HG03045 (cell line): ENCODE measurements around the gene CDV3.
A peak's percentile ranks its signal among the peaks of the same experiment; 100 is the strongest.
"Not testable (repeated sequence)": the region's sequence is repeated elsewhere in the genome, so short reads cannot be mapped to it uniquely, and the experiment has no call there.

Source experiments
- ATAC-seq: cut with Tn5 transposase; IDR thresholded peaks from one replicate; pipeline ENCODE4 v1.9.1; 2021; ENCODE audit warnings: mild to moderate bottlenecking, moderate library complexity; ENCODE audit not compliant: unreplicated experiment

The CDV3 gene, protein sequence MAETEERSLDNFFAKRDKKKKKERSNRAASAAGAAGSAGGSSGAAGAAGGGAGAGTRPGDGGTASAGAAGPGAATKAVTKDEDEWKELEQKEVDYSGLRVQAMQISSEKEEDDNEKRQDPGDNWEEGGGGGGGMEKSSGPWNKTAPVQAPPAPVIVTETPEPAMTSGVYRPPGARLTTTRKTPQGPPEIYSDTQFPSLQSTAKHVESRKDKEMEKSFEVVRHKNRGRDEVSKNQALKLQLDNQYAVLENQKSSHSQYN

DNA sequence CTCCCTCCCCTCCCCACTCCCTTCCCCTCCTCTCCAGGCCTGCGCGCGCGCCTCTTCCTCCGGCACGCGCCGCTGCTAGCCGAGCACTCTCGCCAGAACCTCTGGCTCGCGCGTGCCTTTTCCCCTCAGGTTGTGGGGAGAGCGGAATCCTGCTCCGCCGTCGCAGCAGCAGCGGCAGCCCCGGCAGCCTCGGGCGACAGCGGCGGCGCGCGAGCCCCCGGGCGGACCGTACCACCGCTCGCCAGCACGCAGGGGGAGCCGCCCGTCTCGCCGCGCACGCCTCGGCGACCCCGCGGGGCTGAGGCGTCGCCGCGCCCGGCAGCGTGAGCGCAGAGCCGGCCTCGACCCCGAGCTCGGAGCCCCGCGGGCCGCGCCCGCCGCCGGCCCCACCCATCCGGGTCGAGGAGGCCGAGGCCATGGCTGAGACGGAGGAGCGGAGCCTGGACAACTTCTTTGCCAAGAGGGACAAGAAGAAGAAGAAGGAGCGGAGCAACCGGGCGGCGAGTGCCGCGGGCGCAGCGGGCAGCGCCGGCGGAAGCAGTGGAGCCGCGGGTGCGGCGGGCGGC, at the start of gene CDV3:
Gene CDV3 (plus strand): TSS at position 58 of the 566 bp plus-strand sequence. CDS start 359 bp downstream, at position 417.
- peak; percentile 28 for ATAC-seq

DNA sequence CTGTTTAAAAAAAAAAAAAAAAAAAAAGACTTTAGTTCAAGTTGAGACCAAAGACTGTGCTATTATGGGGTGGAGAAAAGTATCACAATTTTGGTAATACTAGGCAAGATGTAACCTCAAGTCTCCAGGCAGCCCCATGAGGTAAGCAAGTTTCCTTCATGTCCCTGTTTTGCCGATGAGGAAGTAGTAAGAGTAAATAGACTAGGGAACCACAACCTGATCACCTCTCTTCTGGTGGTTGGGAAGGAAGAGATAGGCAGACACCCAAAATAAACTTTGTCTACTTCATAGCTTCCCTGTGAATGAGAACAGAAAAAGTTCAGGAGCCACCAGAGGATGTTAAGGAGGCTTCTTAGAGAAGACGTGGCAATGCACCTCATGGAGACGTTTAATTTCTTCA, 49.7 kb upstream of the CDV3 start:
- not testable (repeated sequence) for ATAC-seq

DNA sequence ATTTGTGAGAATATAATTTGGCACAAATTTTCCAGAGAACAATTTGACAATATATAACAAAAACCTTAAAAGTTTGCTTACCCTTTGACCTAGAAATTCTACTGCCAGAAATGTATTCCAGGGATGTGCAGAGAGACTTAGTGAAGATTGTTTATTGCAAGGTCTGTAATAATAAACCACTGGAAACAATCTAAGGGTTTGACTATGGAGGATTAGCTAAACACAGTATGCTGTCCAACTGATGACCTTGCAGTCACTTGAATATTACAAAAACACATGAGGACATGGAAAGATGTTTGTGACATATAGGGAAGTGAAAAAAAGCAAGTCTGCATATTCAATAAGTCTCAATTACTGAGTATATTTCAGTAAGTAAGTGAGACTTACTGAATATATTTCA, 48.1 kb upstream of the CDV3 start:
- no peak for ATAC-seq

DNA sequence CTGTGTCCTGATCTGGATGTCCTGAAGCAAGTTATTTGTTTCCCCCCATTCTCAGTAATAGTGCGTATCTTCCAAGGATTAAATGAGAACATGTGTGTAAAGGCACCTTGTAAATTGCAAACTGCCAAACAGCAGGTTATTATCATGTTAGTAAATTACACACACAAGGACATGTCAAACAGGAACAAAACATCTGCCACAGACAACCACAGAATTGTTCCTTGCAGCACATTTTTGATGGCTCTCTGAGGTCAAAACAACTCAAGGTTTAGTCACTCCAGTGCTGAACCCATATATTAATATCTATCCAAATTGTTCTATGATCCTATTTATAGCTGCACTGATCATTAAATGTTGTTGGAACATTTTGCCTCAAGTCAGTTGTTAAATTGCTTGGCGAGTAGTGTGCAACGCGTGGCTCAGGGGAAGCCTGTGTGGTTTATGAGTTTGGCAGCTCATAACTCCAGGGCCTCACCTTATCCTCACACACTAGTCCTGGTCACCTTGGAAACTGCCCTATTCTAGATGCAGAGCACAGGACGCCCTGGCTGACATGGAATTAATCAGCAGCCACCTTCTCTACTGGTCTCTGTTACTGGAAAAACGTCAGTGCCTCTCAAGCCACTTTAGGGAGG, 46.3 kb upstream of the CDV3 start:
- no peak for ATAC-seq

DNA sequence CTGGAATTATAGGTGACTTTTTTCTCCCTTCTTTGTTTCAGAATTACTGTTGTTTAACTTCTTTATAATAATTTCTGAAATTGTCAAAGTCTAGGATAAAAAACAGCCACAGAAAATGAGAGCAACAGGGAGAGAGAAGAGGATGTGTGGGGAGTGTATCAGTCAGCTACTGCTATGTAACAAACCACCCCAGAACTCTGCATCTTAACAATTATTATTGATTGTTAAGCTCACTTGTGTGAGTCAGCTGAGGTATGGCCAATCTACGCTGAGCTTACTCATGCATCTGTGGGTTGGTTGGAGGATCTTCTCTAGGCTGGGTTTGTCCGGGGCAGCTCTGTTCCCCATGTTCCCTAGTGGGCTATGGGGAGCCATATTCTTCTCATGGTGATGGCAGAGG, 43.7 kb upstream of the CDV3 start:
- no peak for ATAC-seq

DNA sequence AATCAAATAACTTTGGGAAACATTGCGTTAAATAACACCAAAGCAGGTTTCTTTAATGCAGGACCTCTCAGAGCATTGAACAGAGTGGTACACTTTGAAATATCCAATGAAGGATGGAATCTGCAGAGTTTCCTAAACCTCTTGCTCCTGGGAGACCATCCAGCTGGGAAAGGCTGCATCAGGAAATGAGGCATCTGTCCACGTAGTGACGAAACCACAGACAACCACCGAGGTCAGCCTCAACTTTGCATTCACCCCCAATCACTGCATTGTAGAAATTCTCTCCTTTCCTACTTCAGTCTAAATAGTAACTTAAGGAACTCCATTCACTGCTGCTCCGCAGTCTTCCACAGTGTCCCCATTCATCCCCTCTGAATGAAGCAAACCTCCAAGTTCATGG, 41.5 kb upstream of the CDV3 start:
- no peak for ATAC-seq

DNA sequence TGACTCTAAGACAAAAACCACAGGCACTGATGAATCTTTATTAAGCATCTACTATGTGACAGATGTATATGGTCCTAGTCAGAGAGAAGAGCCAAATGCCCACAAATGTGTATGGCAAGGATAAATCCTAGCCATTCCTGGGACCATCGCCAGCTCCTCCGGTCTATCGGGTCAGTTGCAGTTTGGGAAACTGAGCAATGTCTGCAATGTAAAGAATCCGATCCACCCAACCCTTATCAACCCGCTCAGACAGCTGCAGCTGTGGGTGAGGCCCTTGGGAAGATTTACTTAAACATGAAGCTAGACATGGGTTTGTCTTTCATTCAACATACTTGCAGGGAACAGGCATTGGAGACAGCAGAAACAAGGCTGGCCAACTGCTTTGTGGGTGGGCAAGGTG, 40.5 kb upstream of the CDV3 start:
- no peak for ATAC-seq

DNA sequence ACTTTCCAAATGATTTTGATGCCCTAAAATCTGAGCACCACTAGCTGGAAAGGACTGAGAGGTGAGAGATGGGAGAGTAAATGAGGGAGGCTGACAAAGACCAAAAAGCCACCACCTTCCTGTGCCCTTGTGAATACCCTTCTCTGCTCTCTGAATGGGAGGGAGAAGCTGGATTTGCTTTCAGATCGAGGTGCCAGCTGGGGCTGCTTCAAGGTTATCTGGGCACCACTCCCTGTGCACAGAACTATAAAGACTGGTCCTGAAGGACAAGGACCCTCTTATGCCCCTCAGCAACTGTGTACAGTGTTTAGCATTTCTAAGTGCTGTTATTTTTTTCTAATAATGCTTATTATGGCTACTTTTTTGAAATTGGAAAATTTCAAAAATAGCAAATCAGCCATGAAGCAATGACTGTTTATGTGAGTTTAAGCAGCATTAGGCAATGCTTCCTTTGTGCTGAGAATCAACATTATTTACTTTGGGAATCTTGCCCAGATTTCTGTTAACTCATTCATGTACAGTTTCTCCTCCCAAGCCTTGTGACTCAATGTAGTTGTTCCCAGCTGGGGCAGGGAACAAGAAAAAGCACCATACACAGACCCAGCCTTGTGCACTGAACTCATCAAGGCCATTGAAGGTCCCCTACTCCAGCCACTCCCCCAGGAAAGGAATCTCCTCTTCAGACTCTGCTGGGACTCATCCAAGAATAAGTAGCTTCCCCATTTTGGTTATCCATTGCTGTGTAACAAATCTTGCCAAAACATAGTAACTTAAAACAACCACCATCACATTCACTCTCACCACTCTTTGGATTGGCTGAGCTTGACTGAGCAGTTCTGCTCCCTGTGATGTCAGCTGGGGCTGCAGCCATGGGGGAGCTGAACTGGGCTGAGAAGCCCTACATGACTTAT, 37.3 kb upstream of the CDV3 start:
- no peak for ATAC-seq

DNA sequence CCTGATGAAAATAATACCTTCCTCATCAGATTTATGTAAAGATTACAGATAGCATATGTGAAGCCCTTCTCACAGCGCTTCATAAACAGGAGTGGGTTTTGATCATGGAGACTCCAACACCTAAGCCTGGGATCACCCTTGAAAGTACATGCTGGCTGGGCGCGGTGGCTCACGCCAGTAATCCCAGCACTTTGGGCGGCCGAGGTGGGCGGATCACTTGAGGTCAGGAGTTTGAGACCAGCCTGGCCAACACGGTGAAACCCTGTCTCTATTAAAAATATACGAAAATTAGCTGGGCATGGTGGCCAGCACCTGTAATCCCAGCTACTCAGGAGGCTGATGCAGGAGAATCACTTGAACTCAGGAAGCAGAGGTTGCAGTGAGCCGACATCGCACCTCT, 36.4 kb upstream of the CDV3 start:
- not testable (repeated sequence) for ATAC-seq

DNA sequence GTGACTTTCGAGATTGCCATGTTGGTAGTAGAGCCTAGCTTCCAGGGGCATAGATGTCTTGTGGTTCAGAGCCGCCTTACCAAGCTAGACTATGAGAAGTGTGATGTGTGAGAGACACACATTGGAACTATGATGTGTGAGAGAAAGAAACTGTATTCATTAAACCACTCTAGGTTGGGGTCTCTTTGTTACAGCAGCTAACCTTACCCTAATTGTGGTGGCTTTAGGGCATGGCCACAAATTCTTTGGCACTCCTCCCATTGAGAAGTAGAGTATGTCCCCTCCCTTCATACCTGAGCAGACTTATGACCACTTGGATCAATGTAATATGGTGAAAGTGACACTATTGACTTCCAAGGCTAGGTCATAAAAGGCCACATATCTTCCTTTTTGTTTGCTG, 35.3 kb upstream of the CDV3 start:
- no peak for ATAC-seq

DNA sequence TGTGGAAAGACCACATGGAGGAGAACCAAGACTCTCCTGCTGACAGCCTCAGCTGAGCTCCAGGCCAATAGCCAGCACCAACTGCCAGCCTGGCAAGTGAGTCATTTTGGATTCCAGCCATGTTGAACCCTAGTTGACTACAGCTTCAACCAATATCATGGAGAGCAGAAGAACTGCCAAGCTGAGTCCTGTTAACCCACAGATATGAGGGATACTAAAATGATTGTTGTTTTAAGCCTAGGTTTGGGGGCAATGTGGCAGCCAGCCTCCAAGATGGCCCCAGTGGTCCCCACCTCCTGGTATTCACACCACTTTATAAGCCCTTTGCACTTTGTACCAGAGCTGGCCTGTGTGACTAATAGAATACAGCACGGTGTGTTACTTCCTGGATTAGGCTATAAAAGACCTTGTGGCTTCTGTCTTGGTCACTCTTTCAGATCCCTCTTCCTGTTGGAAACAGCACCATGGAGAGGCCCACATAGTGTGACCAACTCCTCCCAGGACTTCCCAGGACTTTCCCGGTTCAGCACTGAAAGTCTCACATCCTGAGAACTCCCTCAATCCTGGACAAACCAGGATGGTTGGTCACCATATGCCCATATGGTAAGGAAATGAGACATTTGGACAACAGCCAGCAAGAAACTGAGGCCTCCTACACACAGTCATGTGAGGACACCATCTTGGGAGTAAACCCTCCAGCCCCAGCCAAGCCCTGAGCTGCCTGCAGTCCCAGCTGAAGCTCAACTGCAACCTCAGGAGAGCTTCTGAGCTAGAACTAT, 32.4 kb upstream of the CDV3 start:
- peak; percentile 59 for ATAC-seq

DNA sequence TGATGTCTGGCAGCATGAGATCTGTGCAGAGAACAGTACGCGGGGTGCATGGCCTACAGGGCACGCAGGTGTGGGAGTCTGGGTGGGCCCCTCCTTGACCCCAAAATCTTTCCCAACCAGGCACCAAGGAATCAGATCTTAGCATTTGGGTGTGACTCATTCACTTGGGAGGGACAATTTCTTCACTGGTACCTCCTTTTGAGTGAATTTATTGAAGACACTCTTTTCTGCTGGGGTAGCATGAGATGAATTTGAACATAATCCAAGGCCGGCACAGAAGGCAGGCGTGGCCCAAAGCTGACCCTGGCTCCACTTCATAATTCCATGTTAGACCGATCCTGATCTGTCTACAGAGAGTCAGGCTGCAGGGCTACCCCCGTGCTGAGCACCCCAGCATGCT, 30.6 kb upstream of the CDV3 start:
- ATAC-seq, result no peak

DNA sequence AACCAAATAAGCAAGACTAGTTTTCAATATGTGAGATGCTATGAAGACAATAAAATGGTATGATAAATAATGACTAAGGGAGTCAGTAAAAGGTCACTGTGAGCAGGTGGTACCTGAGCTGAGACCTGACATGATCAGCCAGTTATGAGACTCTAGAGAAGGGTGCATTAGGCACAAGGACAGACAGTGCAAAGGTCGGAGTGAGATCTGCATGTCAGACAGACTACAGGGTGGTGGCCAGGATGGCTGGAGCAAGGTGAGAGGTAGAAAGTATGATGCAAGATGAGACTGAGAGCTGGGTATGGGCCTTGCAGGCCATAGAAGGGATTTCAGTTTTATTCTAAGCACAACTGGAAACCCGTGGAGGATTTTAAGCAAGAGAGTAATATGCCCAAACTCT, 28.5 kb upstream of the CDV3 start:
- ATAC-seq, result not testable (repeated sequence)

DNA sequence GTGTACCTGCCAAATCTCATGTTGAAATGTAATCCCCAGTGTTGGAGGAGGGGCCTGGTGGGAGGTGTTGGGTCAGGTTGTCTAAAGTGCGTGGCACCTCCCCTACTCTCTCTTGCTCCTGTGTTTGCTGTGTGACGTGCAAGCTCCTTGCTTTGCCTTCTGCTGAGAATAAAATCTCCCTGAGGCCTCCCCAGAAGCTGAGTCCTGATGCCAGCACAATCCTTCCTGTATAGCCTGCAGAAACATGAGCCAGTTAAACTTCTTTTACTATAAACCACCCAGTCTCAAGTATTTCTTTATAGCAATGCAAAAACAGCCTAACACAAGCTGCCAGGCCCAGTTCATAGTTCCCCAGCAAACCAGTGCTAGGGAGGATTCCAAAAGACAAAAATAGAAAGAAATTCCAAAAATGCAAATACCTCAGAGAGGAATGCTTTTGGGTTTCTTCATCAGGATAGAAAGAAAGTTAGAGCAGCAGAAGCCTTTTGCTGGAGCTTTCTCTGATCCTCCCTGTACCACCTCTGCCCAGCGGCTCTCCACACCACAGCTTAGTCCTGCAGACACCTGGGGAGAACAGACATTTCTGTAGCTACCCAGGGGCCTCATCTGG, 25.9 kb upstream of the CDV3 start:
- ATAC-seq, result no peak

DNA sequence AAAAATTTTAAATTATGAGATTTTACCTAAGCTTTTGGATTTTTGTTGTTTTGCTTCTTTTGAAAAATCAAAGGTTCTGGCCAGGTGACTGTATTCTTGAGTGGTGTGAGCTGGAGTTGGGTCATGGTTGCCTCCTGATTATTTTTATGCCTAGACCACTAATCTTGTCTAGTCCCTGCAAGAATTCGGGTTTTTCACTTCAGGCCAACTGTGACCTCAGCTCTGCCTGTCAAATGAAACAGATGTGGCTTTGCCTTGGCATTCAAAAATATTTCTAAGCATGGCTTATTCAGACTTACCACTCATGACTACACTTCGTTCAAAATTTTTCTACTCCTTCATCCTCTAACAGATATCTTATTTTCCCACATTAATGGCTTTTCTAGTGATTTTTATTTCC, 25.4 kb upstream of the CDV3 start:
- no peak for ATAC-seq

DNA sequence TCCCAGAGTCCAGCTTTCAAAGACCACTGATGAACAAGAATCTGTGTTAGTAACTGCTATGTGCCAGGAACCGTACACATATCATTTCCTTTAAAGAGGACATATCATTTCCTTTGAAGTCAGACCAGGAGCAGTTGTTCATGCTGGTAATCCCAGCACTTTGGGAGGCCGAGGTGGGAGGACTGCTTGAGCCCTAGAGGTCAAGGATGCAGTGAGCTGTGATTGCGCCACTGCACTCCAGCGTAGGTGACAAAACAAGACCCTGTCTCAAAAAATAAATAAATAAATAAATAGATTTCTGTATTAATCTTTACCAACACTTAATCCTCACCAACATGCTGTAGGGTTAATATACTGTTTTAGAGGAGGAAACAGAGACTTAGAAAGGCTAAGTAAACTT, 23.9 kb upstream of the CDV3 start:
- no peak for ATAC-seq

DNA sequence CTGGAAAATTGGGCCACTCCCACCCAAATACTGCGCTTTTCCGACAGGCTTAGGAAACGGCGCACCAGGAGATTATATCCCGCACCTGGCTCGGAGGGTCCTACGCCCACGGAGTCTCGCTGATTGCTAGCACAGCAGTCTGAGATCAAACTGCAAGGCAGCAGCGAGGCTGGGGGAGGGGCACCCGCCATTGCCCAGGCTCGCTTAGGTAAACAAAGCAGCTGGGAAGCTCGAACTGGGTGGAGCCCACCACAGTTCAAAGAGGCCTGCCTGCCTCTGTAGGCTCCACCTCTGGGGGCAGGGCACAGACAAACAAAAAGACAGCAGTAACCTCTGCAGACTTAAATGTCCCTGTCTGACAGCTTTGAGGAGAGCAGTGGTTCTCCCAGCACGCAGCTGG, 21.9 kb upstream of the CDV3 start:
- ATAC-seq, result not testable (repeated sequence)

DNA sequence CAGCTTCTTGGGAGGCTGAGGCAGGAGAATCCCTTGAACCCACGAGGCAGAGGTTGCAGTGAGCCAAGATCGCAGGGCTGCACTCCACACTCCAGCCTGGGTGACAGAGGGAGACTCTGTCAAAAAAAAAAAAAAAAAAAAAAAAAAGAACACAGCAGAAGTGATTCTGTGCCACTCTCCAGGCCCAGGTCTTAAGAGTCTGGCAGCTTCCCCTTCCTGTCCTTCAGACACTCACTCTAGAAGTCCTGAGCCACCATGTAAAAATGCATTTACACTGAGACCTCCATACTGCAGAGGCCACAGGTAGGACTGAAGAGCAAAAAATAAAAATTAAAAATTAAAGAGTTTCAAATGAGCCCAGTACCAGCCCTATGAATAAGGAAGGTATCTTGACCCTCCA, 11.8 kb upstream of the CDV3 start:
- ATAC-seq, result no peak

DNA sequence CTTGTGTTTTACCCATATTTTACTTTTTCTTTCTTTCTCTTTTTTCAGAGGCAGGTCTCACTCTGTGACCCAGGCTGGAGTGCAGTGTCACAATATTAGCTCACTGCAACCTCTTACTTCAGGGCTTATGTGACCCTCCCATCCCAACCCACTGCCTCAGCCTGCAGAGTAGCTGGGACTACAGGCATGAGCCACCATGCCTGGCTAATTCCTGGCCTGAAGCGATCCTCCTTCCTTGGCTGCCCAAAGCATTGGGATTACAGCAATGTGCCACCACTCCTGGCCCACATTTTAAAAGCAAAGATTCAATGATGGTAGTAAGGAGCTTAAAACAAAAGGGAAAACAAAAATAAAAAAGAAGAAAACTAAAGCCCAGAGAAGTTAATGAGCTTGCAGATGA, 11.1 kb upstream of the CDV3 start:
- ATAC-seq, result no peak

DNA sequence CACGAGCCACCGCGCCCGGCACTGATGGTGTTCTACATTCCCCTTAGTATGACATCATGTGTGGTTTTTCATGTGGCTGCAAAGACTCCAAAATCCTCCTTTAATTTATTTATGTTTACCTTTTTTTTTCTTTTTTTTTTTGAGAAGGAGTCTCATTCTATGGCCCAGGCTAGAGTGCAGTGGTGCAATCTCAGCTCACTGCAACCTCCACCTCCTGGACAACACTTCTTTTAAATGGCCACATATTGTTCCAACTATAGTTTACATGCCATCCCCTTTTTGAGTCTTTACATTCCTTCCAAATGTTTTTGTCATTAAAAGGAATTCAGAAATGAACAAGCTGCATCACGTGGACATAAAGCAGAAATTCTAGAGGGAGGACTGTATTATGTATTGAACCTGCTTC, 10.3 kb upstream of the CDV3 start:
- ATAC-seq, result no peak
